ENCODE results near the gene RPE65.

GRCh38 chr1:68459091-68459490 lies 9.3 kb upstream of the RPE65 start:
- TF ChIP-seq CTCF (IDR thresholded peaks at IDR 0.05): no peak
- no peak for TF ChIP-seq POLR2A (IDR thresholded peaks at IDR 0.05)
